ENCODE results near the gene GUCA1A.

Gene GUCA1A

GRCh38 chr6:42173101-42173500, at the start of gene GUCA1A:
Gene GUCA1A (plus strand): TSS chr6:42173364. CDS start chr6:42173614, 250 bp downstream.
- H3K9me3 ChIP-seq: no peaks in the 10 kb centered on the region
- DNase-seq (ENCODE audit: low spot score in 2 of 2): no peak
- in situ Hi-C loops (cut with MboI; ENCODE audit: low sequenced_read_pairs): no loop called here
- H3K36me3 ChIP-seq (replicated peaks): no peaks in the 10 kb centered on the region
- H3K4me1 ChIP-seq: peaks cover 23% of the 10 kb centered on the region
- no peak within 1 kb of the TSS for H3K4me3 ChIP-seq
- no peaks in the 10 kb centered on the region for H3K27me3 ChIP-seq (ENCODE audit: low read depth)

GRCh38 chr6:42123379-42124103, 49.6 kb upstream of the GUCA1A start:
- H3K4me1 ChIP-seq: no peaks in the 10 kb centered on the region
- no peak overlapping the region for H3K4me3 ChIP-seq
- in situ Hi-C loops (cut with MboI; ENCODE audit: low sequenced_read_pairs): no loop called here
- no peaks in the 10 kb centered on the region for H3K9me3 ChIP-seq
- no peaks in the 10 kb centered on the region for H3K36me3 ChIP-seq (replicated peaks)
- DNase-seq (ENCODE audit: low spot score in 2 of 2): no peak
- H3K27me3 ChIP-seq (ENCODE audit: low read depth): no peaks in the 10 kb centered on the region

- Histone ChIP-seq H3K4me3 (no peak overlapping the region), H3K27me3 (ENCODE audit: low read depth) (no peaks in the 10 kb centered on the region), H3K4me1 (no peaks in the 10 kb centered on the region), H3K9me3 (no peaks in the 10 kb centered on the region), H3K36me3 (replicated peaks) (no peaks in the 10 kb centered on the region)
- in situ Hi-C loops (cut with MboI; ENCODE audit: low sequenced_read_pairs): no loop called here
- no peak for DNase-seq (ENCODE audit: low spot score in 2 of 2)
Observed at GRCh38 chr6:42124223-42124836, 48.8 kb upstream of the GUCA1A start.

- in situ Hi-C loops (cut with MboI; ENCODE audit: low sequenced_read_pairs): no loop called here
- Histone ChIP-seq H3K27me3 (ENCODE audit: low read depth) (no peaks in the 10 kb centered on the region), H3K9me3 (no peaks in the 10 kb centered on the region), H3K36me3 (replicated peaks) (no peaks in the 10 kb centered on the region), H3K4me3 (no peak overlapping the region), H3K4me1 (no peaks in the 10 kb centered on the region)
- DNase-seq (ENCODE audit: low spot score in 2 of 2): no peak
Observed at GRCh38 chr6:42125231-42125630, 47.9 kb upstream of the GUCA1A start.

- no peaks in the 10 kb centered on the region for H3K36me3 ChIP-seq (replicated peaks)
Observed at GRCh38 chr6:42125663-42126062, 47.5 kb upstream of the GUCA1A start.

GRCh38 chr6:42128460-42129359, 44.5 kb upstream of the GUCA1A start:
- Histone ChIP-seq H3K4me3 (no peak overlapping the region), H3K36me3 (replicated peaks) (no peaks in the 10 kb centered on the region), H3K9me3 (no peaks in the 10 kb centered on the region), H3K27me3 (ENCODE audit: low read depth) (no peaks in the 10 kb centered on the region), H3K4me1 (peaks cover 2% of the 10 kb centered on the region; the same call in 1 of the 2 replicates)
- DNase-seq (ENCODE audit: low spot score in 2 of 2): no peak
- in situ Hi-C loops (cut with MboI; ENCODE audit: low sequenced_read_pairs): no loop called here

More at GRCh38 chr6:42125663-42126062, 47.5 kb upstream of the GUCA1A start:
- no peaks in the 10 kb centered on the region for H3K4me1 ChIP-seq
- no peak overlapping the region for H3K4me3 ChIP-seq
- no peaks in the 10 kb centered on the region for H3K9me3 ChIP-seq
- in situ Hi-C loops (cut with MboI; ENCODE audit: low sequenced_read_pairs): no loop called here
- H3K27me3 ChIP-seq (ENCODE audit: low read depth): no peaks in the 10 kb centered on the region
- no peak for DNase-seq (ENCODE audit: low spot score in 2 of 2)

- Histone ChIP-seq H3K9me3 (no peaks in the 10 kb centered on the region), H3K27me3 (ENCODE audit: low read depth) (no peaks in the 10 kb centered on the region), H3K4me1 (peaks cover 2% of the 10 kb centered on the region; the same call in 1 of the 2 replicates), H3K4me3 (no peak overlapping the region), H3K36me3 (replicated peaks) (no peaks in the 10 kb centered on the region)
- DNase-seq (ENCODE audit: low spot score in 2 of 2): no peak
- in situ Hi-C loops (cut with MboI; ENCODE audit: low sequenced_read_pairs): no loop called here
Observed at GRCh38 chr6:42129360-42129676, 43.8 kb upstream of the GUCA1A start.

GRCh38 chr6:42131531-42131930, 41.6 kb upstream of the GUCA1A start:
- in situ Hi-C loops (cut with MboI; ENCODE audit: low sequenced_read_pairs): no loop called here
- H3K9me3 ChIP-seq: no peaks in the 10 kb centered on the region
- peak; percentile 30 to 34 for DNase-seq (ENCODE audit: low spot score in 2 of 2)

GRCh38 chr6:42133926-42134325, 39.2 kb upstream of the GUCA1A start:
- no peak overlapping the region for H3K4me3 ChIP-seq
- no peak for DNase-seq (ENCODE audit: low spot score in 2 of 2)
- peaks cover 20% of the 10 kb centered on the region for H3K4me1 ChIP-seq
- H3K36me3 ChIP-seq (replicated peaks): no peaks in the 10 kb centered on the region
- no peaks in the 10 kb centered on the region for H3K9me3 ChIP-seq
- no peaks in the 10 kb centered on the region for H3K27me3 ChIP-seq (ENCODE audit: low read depth)
- in situ Hi-C loops (cut with MboI; ENCODE audit: low sequenced_read_pairs): no loop called here

More at GRCh38 chr6:42131531-42131930, 41.6 kb upstream of the GUCA1A start:
- H3K36me3 ChIP-seq (replicated peaks): no peaks in the 10 kb centered on the region
- no peaks in the 10 kb centered on the region for H3K27me3 ChIP-seq (ENCODE audit: low read depth)
- H3K4me1 ChIP-seq: peaks cover 2% of the 10 kb centered on the region; the same call in 1 of the 2 replicates
- H3K4me3 ChIP-seq: no peak overlapping the region

- no peaks in the 10 kb centered on the region for H3K9me3 ChIP-seq
- H3K27me3 ChIP-seq (ENCODE audit: low read depth): no peaks in the 10 kb centered on the region
- no peaks in the 10 kb centered on the region for H3K36me3 ChIP-seq (replicated peaks)
- no peak for DNase-seq (ENCODE audit: low spot score in 2 of 2)
- H3K4me3 ChIP-seq: no peak overlapping the region
- H3K4me1 ChIP-seq: peaks cover 25% of the 10 kb centered on the region
- in situ Hi-C loops (cut with MboI; ENCODE audit: low sequenced_read_pairs): no loop called here
Observed at GRCh38 chr6:42135161-42135560, 38.0 kb upstream of the GUCA1A start.

GRCh38 chr6:42135722-42136121, 37.4 kb upstream of the GUCA1A start:
- Histone ChIP-seq H3K4me1 (peaks cover 25% of the 10 kb centered on the region), H3K4me3 (no peak overlapping the region)
- in situ Hi-C loops (cut with MboI; ENCODE audit: low sequenced_read_pairs): no loop called here

GRCh38 chr6:42136508-42137193, 36.5 kb upstream of the GUCA1A start:
- Histone ChIP-seq H3K36me3 (replicated peaks) (no peaks in the 10 kb centered on the region), H3K4me3 (no peak overlapping the region), H3K27me3 (ENCODE audit: low read depth) (no peaks in the 10 kb centered on the region), H3K9me3 (no peaks in the 10 kb centered on the region), H3K4me1 (peaks cover 23% of the 10 kb centered on the region)
- in situ Hi-C loops (cut with MboI; ENCODE audit: low sequenced_read_pairs): no loop called here
- peak; percentile 20 to 66 for DNase-seq (ENCODE audit: low spot score in 2 of 2)

More at GRCh38 chr6:42135722-42136121, 37.4 kb upstream of the GUCA1A start:
- no peak for DNase-seq (ENCODE audit: low spot score in 2 of 2)
- no peaks in the 10 kb centered on the region for H3K9me3 ChIP-seq
- no peaks in the 10 kb centered on the region for H3K27me3 ChIP-seq (ENCODE audit: low read depth)
- H3K36me3 ChIP-seq (replicated peaks): no peaks in the 10 kb centered on the region

GRCh38 chr6:42137194-42137753, 35.9 kb upstream of the GUCA1A start:
- Histone ChIP-seq H3K27me3 (ENCODE audit: low read depth) (no peaks in the 10 kb centered on the region), H3K9me3 (no peaks in the 10 kb centered on the region), H3K4me1 (peaks cover 23% of the 10 kb centered on the region), H3K36me3 (replicated peaks) (no peaks in the 10 kb centered on the region), H3K4me3 (no peak overlapping the region)
- no peak for DNase-seq (ENCODE audit: low spot score in 2 of 2)
- in situ Hi-C loops (cut with MboI; ENCODE audit: low sequenced_read_pairs): no loop called here
